ENCODE data around the gene RTP3. TPM values are rescaled to one million over a fixed set of nuclear protein-coding genes. Genes with fewer than 3 reads are reported as not detected.

RTP3 gene
- total RNA-seq, 2 experiments from 2014 or later, result 0.74 to 1.3 TPM

GRCh38 chr3:46512191-46512749, 14.5 kb downstream of the RTP3 start:
- H2AFZ ChIP-seq (ENCODE audit: low read length), result 0 out of 2 replicates have a peak overlapping the region, but pooled peaks have one; percentile 35
- no peaks in the 10 kb centered on the region for H3K36me3 ChIP-seq (ENCODE audit: insufficient read depth, low read length)
- no peaks in the 10 kb centered on the region for H3K9me2 ChIP-seq (ENCODE audit: insufficient read depth, low read length)
- intact Hi-C loops (cut with micrococcal nuclease; ENCODE audit: unreplicated experiment), result no loop called here
- H3K27ac ChIP-seq (ENCODE audit: low read depth, low read length, poor library complexity, severe bottlenecking), result no peak overlapping the region
- BruUV-seq (replicated peaks), result no TSS peak
- DNase-seq (ENCODE audit: low spot score), result no peak
- H3K79me2 ChIP-seq (ENCODE audit: insufficient read depth, low read depth, low read length), result no peaks in the 10 kb centered on the region
- peaks cover 6% of the 10 kb centered on the region for H3K4me1 ChIP-seq (ENCODE audit: insufficient read depth, low read length, poor library complexity, severe bottlenecking)
- no peaks in the 10 kb centered on the region for H3K9me3 ChIP-seq (ENCODE audit: low read length)
- no peak overlapping the region for H3K4me2 ChIP-seq (ENCODE audit: low read length)
- POLR2A ChIA-PET, result interaction anchor here (0.6 to 2.7 kb wide), 7 partner anchors 9 to 610 kb away, joined by 3 to 10 read pairs (median 4); no protein-coding TSS in a partner anchor
- no peak overlapping the region for H3K4me3 ChIP-seq (ENCODE audit: low read depth, low read length, poor library complexity, severe bottlenecking)
- no peak for TF ChIP-seq CTCF (conservative IDR thresholded peaks at IDR 0.05; ENCODE audit: low read length)
- no peak for TF ChIP-seq EZH2phosphoT487 (IDR thresholded peaks at IDR 0.05; ENCODE audit: borderline replicate concordance, low read depth, low read length)
- CTCF ChIA-PET (ENCODE audit: unreplicated experiment), result interaction anchor here (0.5 kb wide), 1 partner anchor 756 kb away, joined by 3 read pairs; no protein-coding TSS in a partner anchor
- H4K20me1 ChIP-seq (ENCODE audit: insufficient read depth, low read length), result no peaks in the 10 kb centered on the region

DNA sequence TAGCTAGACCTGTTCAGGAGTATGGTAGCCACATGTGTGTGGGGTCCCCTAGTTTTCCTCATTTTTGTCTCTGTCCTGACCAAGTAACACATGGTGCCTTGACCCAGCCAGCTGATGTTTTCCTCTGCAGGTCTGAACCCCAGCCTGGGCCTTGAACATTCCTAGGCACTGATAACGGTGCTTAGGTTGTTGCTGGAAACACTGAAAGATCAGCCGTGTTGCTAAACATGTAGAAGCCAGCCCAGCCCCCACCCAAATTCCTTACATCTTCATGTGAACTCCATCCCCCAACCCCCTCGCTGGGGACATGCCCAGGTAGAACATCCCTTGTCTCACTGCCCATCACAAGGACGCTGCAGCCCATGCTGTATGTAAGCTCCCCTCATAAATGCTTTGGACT, 18.7 kb downstream of the RTP3 start:
- Histone ChIP-seq H3K79me2 (ENCODE audit: insufficient read depth, low read depth, low read length) (no peaks in the 10 kb centered on the region), H3K4me3 (ENCODE audit: low read depth, low read length, poor library complexity, severe bottlenecking) (no peak overlapping the region), H3K27ac (ENCODE audit: low read depth, low read length, poor library complexity, severe bottlenecking) (no peak overlapping the region), H2AFZ (ENCODE audit: low read length) (no peak overlapping the region), H4K20me1 (ENCODE audit: insufficient read depth, low read length) (no peaks in the 10 kb centered on the region), H3K36me3 (ENCODE audit: insufficient read depth, low read length) (no peaks in the 10 kb centered on the region; the same call in 1 of the 2 replicates), H3K9me2 (ENCODE audit: insufficient read depth, low read length) (no peaks in the 10 kb centered on the region), H3K9me3 (ENCODE audit: low read length) (no peaks in the 10 kb centered on the region), H3K4me2 (ENCODE audit: low read length) (no peak overlapping the region), H3K4me1 (ENCODE audit: insufficient read depth, low read length, poor library complexity, severe bottlenecking) (peaks cover 6% of the 10 kb centered on the region)
- ChIA-PET POLR2A (interaction anchor here (1.1 to 1.8 kb wide), 3 partner anchors 14 to 20 kb away, joined by 3 to 6 read pairs (median 4); partner anchors contain the start of gene RTP3), CTCF (ENCODE audit: unreplicated experiment) (no interaction called here)
- TF ChIP-seq CTCF (conservative IDR thresholded peaks at IDR 0.05; ENCODE audit: low read length), result no peak
- TF ChIP-seq EZH2phosphoT487 (IDR thresholded peaks at IDR 0.05; ENCODE audit: borderline replicate concordance, low read depth, low read length), result no peak
- DNase-seq (ENCODE audit: low spot score), result no peak
- BruUV-seq (replicated peaks), result no TSS peak
- intact Hi-C loops (cut with micrococcal nuclease; ENCODE audit: unreplicated experiment), result no loop called here

All from OCI-LY7 (cell line).